Gastroesophageal sphincter (tissue), 3 donors: ENCODE data around the gene HIGD2A.

Source experiments
- CTCF ChIP-seq, 4 experiments: fragments of 200-600 bp in 2 of 4; fragments of 450-650 bp in 2 of 4; sonication (generic) in 1 of 4; IDR thresholded peaks; one replicate each; pipeline ENCODE4 v1.5.1; 2017 to 2019; ENCODE audit warnings: antibody characterized with exemption in 4 of 4, mild to moderate bottlenecking in 2 of 4, moderate library complexity in 2 of 4
- POLR2A ChIP-seq, 2 donors: fragments of 450-650 bp; IDR thresholded peaks; one replicate each; pipeline ENCODE4 v1.6.1; 2017; ENCODE audit warnings: antibody characterized with exemption in 2 of 2, mild to moderate bottlenecking in 2 of 2, moderate library complexity in 1 of 2

- TF ChIP-seq CTCF (IDR thresholded peaks at IDR 0.05) (no peak), POLR2A (IDR thresholded peaks at IDR 0.05) (no peak)
These were observed 22.2 kb upstream of the HIGD2A start for GRCh38 chr5:176366232-176366894.
